Eye (tissue), 1 donor: ENCODE measurements around the gene MAST1.
"Not testable (repeated sequence)": the region's sequence is repeated elsewhere in the genome, so short reads cannot be mapped to it uniquely, and the experiment has no call there.

Source experiments
- DNase-seq: peaks from one replicate; pipeline ENCODE4 v3.0.0-alpha.2; 2015

The MAST1 gene

GRCh38 chr19:12912571-12912970, 74.3 kb downstream of the MAST1 start:
- DNase-seq, result no peak

GRCh38 chr19:12913011-12913561, 74.8 kb downstream of the MAST1 start:
- DNase-seq, result peak; percentile 85

- DNase-seq, result no peak
Observed at GRCh38 chr19:12913851-12914690, 75.8 kb downstream of the MAST1 start.

- not testable (repeated sequence) for DNase-seq
Observed at GRCh38 chr19:12915860-12916259, 77.5 kb downstream of the MAST1 start.

GRCh38 chr19:12918253-12918652, 79.9 kb downstream of the MAST1 start:
- DNase-seq, result no peak

GRCh38 chr19:12921047-12921446, 82.7 kb downstream of the MAST1 start:
- no peak for DNase-seq

- no peak for DNase-seq
Observed at GRCh38 chr19:12922959-12923358, 84.6 kb downstream of the MAST1 start.
